ENCODE data around the gene DGKI.

DGKI gene

DNA sequence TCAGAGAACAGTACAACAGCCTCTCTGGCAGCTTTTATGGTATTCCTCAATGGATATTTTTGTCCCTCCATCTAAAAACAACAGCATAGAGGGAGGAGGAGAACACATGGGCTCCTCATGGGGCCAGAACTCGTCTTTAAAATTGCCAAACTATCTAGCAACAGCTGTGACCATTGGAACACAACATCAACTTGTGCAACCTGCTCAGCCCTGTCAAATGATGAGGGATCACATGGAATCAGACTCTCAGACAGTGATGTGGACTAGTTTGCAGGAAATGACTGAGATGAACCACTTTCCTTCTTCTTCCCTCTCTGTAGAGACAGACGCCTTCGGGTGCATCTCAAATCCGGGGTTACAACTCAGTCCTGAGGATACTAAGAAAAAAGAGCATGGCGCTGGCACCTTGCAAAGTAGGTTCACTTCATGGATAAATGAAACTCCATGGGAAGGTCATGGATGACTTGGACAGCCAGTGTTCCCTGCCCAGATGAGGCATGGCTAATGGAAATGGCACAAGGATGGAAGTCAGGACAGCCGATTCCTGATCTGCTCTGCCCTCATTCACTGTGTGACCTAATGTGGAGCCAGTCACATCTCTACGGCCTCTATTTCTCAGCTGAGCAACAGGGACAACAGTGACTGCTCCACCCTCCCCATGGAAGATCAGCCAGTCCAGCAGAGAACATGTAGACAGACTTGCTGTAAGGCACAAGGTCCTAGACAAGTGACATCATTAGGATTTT lies 24.6 kb upstream of the DGKI start:
- DNase-seq, result no peak

GRCh38 chr7:137870684-137871083 lies 23.9 kb upstream of the DGKI start:
- no peak for DNase-seq

DNA sequence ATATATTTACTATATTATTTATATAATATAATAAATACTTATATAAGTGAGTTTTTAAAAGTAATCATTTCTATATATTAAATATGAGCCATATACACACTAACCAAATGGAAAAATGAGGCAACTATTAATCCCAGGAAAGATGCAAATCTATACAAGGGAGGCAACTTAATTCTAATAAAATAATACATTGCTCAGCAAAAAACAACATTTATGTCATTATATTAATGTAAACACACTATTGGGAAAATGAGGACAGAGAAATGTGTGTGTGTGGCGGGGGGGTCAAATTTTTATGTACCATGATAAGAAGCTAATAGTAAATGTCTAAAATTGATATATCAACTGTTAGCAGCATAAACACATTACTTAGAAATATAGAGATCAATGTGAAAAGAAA lies 23.3 kb upstream of the DGKI start:
- DNase-seq, result no peak

- no peak for DNase-seq
Observed at GRCh38 chr7:137869260-137869659, 22.5 kb upstream of the DGKI start.

- DNase-seq, result no peak
Observed at GRCh38 chr7:137867289-137867688, 20.5 kb upstream of the DGKI start.

DNA sequence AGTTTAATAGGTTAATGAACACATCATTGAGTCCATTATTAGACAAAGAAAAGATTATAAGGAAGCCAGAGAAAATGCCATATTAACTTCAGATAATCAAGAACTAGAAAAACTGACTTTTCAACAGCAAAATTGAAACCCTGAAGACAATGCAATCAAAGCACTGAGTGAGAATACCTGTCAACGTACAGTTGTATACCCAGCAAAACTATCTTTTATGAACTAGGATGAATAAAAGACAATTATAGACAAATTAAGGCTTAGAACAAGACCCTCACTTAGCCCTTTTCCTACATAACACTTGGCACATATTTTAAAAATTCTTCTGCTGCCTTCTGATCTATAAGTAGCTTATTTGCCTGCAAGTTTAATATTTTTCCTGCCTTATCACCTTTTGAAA lies 19.0 kb upstream of the DGKI start:
- DNase-seq, result no peak

DNA sequence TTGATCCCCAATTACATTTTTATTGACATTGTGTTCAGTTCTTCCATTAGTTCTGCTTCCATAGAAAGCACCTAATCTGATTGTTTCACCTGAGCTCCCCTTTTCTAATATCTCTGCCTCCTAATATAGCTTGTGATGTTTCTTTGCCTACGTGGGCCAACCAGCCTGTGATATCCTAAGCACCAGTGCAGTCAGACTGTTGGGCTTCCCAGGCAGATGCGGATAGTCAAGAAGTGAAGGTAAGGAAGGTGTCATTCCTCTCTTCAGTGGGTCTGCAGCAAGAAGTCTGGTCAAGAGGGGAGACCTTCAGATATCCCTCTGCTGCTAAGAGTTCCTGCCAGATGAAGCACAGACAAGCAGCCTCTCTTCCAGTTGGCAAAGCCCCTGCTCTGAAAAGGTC lies 16.2 kb upstream of the DGKI start:
- DNase-seq, result no peak

DNA sequence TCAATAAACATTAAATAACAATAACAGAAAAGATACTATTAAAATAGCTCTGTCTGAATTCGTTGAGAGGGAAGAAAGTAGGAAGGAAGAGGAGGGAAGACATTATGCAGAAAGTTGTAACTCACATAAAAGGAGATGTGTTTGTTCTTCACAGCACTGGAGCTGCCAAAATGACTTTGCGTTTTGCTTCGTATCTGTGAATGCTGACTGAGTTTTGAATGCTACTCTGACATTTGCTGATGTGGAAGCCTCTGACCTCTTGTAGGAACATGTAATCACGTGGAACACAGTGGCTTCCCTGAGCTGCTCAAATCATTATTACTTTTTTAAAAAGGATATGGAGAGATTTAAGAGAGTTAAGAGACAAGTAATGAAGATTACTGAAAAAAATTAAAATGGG lies 15.6 kb upstream of the DGKI start:
- DNase-seq, result no peak

DNA sequence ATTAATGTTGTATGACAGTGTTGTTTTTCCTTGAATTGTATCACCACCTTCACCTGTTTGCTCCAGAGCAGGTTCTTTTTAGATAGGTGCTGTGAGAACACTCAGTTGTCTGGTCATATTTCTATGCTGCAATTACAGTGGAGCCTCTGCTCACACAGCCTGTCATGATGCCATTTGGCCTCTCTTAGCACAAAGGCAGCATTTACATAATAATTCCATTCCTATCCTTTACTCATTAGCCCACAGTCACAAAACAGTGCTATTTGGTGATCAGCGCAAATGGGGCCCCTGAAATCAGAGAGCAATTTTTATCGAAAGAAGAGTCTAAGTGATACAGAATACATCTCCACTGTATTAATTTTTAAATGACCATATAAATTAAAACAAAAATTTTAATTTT lies 13.8 kb upstream of the DGKI start:
- DNase-seq, result no peak

- DNase-seq, result no peak
Observed at GRCh38 chr7:137853053-137853452, 6.3 kb upstream of the DGKI start.

DNA sequence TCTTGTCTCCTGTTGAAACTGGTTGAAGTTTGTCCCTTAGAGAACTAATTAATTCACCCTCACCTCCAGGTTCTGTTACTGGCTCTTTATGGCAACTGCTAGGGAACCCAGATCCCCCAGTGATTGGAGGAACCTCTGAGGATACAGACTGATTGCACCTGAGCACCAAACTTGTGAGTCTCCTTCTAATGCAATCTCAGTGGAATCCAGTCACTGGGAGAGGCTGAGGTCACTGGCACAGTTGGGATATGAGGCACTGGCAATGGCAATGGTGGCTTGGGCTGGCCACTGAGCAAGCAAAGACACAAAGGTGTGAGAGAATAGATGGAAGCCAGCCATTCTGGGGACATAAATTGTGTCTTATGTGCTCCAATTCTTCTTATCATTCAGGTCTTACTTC lies 5.3 kb upstream of the DGKI start:
- DNase-seq, result no peak

DNA sequence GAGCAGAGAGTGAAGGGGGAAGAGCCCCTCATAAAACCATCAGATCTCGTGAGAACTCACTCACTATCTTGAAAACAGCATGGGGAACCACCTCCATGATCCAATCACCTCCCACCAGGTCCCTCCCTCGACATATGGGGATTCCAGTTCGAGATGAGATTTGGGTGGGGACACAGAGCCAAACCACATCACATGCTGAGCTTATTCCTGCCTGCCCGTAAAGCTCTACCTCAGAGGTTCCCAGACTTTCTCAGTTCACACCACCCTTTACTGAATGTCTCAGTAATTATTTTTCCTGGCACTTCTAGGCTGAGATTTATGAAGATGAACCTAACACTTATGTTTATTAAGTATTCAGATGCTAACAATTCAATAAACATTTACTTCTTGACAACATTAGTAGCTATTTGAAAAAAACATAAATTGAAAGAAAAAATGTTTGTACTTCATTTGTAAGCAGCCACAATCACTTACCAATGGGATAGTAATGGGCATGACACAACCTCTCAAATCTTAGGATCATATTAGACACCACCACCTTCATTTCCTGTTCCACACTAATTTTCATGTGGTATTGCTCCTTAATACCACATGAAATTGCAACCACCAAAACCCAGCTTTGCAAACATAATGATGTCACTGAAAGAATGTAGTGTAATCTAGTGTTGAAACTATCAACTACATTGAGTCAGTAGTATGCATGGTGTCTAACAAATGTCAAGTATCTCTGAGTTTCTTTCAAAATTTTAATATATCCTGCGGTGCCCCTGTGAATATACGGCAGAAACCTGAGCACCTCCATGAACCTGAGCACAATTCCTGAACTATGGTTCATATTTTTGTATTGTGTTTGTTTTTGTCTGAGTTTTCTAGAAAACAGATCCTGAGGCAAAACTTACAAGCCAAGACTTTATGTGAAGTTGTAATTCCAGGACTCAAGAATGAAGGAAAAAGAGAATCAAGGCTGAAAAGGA lies 4.5 kb upstream of the DGKI start:
- no peak for DNase-seq

DNA sequence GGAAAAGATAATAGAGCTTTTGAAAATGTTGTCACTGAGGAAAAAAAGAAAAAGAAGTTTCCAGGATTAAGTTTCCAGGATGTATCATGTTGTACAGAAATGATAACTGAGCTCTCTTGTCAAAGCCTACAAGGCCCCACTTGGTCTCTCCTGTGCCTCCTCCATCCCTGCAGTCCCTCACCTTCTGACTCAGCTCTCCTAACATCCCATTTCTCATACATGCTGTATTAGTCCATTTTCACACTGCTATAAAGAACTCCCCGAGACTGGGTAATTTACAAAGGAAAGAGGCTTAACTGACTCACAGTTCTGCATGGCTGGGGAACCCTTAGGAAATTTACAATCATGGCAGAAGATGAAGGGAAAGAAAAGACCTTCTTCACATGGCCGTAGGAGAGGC lies 3.8 kb upstream of the DGKI start:
- DNase-seq, result no peak

DNA sequence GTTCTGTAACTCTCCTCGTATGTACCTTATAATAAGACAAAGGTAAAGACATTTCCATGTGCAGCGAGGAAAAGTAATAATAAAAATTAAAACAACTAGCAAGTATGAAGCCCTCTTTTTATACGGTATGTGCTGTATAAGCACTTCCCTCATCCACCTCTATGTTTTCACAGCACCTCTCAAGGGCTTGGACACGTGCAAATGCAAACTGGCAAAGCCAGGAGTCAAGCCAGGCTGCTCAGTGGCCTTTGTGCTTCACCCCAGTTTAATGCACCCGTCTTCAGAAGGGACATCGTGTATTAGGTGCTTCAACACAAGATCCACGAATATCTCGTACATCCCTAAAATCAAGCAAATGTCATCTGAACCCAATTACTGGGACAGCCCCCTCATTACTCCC lies 1.3 kb upstream of the DGKI start:
- DNase-seq, result no peak

DNA sequence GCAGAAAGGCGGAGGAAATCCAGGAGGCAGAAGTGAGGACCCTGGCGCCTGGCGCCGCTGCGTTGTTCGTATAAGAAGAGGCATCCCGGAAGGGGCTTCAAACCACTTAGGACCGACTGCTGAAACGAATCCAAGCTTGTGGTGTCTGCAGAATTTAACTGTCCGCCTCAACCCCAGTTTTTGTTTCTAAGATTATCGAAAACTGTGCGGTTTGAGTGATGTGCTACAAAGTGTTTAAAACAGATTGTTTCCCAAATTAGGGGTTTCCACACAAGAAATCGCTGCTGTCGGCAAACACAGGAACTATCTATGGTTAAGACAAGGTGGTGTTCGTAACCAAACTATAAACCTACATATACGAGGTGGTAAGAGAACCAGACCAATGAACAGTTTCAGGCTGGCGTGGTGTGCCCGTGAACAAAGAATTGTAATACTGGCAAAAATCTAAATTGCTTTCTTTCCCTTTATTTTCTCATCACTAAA lies 835 bp upstream of the DGKI start:
- no peak for DNase-seq

GRCh38 chr7:137846549-137846826 lies 286 bp downstream of the DGKI start:
- no peak for DNase-seq

DNA sequence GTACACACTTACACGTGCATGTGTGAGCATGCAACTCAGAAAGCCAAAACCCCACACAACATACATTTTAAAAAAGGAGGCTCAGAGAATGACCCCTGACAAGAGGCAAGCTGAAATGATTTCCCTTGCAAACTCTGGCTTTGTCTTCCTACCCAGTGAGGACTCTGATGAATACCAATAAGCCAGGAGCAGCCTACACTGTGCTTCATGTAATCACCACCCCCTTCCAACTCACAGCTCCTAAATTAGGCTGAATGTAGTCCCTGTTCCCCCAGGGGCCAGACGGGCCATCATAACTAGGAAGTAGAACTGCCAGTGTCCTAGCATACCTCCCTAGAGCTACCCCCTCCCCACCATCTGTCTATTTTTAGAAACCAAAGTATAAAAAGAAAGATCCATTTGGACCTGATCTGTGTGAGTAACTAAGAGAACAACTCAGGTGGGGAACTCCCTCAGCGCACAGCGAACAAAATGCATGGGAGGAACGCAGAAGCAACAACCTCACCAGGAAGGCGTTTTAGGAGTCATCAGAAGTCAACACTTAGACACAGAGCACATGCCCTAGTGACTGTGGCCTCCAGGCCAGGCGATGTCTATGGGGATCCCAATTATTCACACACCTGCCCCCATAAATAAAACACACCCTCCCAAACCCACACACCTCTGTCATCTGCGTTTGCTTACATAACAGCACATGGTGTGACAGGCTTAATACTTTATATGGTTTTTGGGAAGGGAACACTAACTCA lies 1.9 kb downstream of the DGKI start:
- DNase-seq, result no peak

- no peak for DNase-seq
Observed at GRCh38 chr7:137839903-137840779, 6.6 kb downstream of the DGKI start.

GRCh38 chr7:137838706-137839315 lies 8.0 kb downstream of the DGKI start:
- no peak for DNase-seq

DNA sequence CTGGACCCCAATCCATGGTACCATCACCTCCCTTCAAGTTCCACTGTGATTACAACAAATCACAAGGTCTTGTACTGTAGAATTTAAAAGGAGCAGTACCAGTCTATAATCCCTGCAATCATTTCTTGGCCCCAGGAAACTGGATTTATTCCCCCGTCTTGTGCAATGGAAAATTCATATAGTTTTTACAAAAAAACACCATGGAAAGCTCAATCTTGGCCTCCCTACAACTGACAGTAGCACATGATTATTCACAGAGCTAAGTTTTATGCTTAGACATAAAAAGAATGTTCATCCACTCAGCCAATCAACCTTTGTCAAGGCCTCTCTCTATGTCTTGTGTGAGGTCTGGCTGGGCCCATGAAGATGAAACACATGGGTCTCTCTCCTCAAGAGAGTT lies 10.2 kb downstream of the DGKI start:
- DNase-seq, result no peak

DNA sequence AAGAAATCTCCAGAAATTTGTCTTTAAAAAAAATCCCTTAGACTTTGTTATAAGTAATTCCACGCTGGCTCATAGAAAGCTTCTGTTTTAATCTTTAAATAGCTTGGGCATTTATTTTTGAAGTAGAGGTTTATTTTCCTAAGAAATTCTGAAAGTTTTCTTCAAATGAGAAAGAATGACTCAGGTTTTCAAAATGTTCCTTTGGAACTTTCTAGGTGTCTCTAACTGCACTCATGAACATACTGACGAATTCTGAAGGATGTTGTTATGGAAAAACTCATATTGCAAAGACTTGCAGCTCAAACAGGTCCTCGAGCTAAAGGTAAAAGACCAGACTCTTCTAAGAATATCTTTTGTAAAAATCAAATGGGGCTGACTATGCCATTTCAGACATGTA lies 10.7 kb downstream of the DGKI start:
- no peak for DNase-seq

- no peak for DNase-seq
Observed at GRCh38 chr7:137835486-137836112, 11.2 kb downstream of the DGKI start.

Data from MV-4-11 (cell line).